HG02884 (cell line): ENCODE measurements around the gene ZNF423.
"Not testable (repeated sequence)": the region's sequence is repeated elsewhere in the genome, so short reads cannot be mapped to it uniquely, and the experiment has no call there.

Experiments used
- ATAC-seq: cut with Tn5 transposase; IDR thresholded peaks from one replicate; pipeline ENCODE4 v1.9.1; 2021; ENCODE audit warnings: mild to moderate bottlenecking, moderate library complexity; ENCODE audit not compliant: unreplicated experiment

Gene ZNF423

DNA sequence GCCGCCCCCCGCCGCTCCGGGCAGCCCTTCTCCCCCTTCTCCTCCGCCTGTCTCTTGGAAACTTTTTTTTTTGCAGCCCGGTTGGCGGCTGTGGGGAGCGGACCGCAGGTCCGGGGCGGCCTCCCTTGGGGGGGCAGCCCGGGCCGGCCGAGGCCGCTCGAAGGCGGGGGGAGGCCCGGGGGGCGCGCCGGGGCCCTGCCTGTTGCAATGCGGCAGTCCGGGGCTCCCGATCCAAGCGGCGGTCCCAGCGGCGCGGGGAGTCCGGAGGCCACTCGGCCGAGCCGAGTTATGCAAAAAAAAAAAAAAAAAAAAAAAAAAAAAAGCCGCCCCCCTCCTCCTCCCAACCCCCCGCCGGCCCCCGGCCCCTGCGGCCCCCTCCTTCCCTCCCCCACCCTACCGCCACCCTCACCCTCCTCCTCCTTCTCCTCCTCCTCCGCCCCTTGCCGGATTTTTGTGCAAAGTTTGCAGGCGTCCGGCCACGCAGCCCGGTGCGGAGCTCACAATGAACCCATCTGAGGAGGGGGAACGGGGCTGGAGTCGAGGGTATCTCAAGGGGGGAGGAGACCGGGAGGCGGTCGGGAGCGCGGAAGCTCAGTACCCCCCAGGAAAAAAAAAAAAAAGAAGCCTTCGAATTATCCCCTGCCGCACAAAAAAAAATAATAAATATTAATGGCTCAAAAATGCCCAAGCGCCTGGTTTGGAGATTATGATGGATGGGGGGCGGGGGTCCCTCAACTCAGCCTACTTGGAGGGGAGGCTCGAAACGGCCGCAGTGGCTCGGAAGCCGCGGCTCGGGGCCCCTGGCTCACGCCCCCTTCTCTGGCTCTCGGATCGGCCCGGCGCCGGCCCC is at the start of gene ZNF423:
ZNF423 (minus strand) TSS at position 291 of the 850 bp plus-strand sequence. CDS start 338 bp downstream, outside the sequence.
- no peak for ATAC-seq

DNA sequence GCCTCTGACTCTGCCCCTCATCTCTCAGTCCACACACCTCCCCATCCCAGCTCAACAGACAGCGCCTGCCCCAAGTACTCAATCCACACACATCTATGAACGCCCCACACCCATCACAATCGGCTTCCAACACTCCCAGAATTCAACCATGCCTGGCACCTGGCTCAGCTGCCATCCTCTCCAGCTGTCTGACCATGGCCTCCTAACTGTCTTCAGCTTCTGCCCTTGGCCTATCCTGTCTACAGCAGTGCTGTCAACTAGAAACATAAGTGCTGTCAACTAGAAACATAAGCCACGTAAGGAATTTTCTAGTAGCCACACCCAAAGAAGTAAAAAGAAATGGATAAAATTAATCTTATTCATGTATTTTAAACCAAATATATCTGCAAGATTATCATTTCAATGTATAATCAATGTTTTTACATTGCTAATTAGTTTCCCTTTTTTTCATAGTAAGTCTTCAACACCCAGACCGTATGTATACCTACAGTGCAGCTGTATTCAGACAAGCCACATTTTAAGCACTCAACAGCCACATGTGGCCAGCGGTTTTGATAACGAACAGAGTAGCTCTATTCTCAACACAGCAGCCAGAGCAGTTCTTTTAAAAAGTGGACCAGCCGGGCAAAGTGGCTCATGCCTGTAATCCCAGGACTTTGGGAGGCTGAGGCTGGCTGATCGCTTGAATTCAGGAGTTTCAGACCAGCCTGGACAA is 48.6 kb upstream of the ZNF423 start:
- no peak for ATAC-seq

DNA sequence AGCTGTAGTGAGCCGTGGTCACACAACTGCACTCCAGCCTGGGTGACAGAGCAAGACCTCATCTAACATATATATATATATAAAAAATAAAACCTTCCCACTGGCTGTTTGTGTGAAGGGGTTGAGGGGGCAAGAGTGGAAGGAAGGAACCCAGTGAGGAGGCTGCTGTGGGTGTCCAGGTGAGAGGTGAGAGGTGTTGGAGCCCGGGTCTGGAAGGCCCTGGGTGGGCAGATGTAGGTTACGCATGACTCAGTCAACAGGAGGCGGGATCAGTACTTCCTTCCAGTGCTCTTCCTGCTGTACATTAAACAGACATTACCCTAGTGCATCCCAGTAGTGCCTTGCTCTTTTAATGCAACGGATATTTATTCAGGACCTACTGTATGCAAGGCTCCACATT is 47.0 kb upstream of the ZNF423 start:
- no peak for ATAC-seq

DNA sequence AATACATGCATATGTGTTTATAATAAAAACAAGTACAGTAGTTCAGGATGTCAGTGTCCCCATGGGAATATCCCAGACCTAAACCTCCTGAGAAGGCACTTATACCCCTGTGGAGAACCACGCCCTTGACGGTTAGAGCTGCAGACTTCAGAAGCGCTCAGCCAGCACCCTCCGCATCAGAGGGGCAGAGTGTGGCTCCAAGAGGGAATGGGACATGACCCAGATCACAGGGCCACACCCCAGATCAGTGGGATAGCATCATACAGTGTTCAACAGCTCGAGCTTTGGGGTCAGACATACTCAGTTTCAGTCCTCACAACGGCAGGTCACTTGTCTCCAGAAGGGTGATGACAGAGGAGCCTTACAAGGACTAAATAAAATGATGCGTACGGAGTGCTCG is 45.8 kb upstream of the ZNF423 start:
- ATAC-seq, result no peak

DNA sequence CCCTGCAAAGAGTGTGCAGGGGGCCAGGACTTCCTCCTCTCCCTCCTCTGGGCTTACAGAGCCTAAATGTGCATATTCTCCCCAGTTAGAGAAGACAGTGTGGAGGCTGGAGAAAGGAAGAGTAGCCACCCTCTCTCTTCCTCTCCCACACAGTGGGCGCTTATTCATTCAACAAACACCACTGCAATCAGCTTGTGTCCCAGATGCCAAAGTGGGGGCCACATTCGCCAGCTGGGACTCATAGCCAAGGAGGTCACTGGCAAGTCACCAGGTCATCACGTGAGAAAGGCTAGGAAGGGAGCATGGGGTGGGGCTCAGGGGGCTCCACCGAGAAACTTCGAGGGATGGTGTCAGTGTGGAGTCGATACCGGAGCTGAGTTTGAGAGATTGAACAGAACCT is 45.0 kb upstream of the ZNF423 start:
- no peak for ATAC-seq

DNA sequence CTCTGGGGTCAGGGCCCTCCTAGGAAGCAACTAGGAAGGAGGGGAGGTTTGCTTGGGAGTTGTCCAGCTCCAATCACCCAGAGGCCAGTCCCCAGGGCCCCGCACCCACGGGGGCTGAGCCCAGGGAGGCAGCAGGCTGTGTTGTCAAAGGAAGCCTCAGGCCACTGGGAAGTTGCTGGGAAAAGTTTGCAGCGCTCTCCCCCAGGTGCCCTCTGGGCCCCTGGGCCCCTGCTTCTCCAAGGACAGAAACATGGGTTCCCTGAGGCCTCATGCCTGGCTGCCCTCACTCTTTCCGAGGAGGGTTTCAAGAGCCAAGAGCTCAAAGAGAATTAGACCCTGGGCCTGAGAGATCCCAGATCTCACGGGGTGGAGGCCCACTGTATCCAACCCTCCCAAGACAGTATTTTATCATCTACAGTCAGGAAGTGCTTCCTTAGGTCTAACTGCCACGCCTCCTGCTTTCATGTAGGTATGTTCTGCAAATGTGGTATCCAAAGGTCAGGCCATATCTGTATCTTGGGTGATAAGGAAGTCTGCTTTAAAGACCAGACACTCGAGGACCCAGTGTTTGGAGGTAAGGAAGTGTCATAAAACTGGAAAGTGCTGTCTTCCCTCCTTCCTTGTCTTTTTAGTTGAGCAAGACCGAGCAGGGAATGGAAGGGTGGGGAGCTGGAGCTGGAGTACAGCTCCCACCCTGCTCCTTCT is 44.2 kb upstream of the ZNF423 start:
- no peak for ATAC-seq

DNA sequence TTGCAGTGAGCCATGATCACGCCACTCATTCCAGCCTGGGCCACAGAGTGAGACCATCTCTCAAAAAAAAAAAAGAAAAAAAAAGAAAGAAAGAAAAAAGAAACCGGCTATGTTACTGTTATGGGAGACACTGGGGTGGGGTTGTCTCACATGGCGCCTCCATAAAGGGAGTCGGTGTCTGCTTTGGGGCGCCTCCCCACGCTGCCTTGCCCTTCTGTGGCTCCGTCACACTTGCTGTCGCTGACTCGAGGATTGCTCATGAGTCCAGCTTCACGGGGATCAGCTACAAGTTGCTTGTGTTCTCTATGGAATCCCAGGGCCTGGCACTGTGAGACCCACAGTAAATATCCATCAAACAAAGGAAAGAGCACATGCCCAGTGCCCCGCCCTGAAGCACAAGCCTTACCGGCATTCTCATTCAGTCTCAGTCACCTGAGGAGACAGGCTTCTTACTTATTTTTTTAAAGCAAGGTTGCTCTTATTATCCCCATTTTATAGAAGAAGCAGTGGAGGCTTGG is 40.6 kb upstream of the ZNF423 start:
- ATAC-seq, result no peak

DNA sequence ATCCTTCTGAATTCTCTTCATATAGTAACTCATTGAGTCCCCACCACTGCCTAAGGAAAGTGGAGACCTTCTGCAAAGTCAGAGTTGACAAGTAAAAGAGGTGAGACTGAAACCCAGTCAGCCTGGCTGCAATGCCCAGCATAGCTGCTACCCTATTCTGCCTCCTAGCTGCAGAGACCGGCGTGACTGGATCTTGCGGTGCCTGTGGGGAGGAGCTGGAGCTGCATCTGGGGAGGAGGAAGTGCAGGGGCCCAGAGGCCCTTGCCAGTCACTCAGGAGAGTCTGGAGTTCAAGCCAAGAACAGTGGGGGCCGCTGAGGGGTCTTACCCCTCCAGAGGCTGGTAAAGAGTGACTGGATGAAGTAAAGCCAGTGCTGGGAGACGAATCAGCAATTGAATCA is 35.0 kb upstream of the ZNF423 start:
- ATAC-seq, result no peak

DNA sequence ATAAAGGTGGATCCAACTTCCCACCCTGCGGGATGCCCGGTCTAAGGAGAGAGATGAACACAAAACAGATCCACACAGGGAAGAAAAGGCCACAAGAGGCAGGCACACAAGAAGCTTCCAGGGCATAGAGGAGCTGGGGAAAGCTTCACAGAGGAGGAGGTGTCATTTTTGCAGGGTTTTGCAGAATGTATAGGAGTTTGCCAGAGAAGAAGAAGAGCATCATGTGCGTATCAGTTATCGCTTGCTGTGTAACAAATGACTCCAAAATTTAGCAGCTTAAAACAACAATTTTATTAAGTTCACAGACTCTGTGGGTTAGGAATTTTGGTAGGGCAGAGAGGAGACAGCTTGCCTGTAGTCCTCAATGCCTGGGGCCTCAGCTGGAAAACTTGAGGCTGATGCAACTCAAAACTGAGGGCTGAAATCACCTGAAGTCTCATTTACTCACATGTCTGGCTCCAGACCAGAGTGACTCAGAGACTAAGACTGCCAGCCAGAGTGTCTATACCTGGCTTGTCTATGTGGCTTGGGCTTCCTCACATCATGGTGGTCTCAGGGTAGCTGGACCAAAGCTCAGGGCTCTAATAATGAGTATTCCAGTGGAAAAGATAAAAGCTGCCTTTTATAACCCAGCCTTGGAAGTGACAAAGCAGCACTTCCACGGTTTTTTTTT is 33.9 kb upstream of the ZNF423 start:
- ATAC-seq, result no peak

DNA sequence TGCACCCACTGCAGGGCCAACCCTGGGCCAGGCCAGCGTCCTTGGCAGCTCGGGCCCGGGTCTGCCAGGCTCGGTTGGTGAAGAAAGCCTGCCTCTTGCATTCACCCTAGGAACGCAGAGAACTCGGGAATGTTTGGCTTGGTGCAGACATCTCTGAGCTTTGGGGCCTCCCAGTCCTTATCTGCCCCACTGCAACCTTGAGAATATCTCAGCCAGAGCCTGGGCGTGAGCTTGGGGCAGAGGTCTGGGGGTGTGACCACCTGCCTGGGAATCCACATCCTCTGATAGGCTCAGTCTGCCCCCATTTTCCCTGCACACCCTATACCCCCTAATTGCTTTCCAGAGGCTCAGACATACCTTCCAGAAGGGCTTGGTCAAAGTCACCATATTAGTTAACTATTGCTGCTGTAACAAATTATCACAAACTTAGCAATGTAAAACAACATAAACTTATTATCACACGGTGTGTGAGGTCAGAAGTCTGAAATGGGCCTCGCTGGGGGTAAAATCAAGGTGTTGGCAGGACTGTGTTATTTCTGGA is 30.7 kb upstream of the ZNF423 start:
- no peak for ATAC-seq

DNA sequence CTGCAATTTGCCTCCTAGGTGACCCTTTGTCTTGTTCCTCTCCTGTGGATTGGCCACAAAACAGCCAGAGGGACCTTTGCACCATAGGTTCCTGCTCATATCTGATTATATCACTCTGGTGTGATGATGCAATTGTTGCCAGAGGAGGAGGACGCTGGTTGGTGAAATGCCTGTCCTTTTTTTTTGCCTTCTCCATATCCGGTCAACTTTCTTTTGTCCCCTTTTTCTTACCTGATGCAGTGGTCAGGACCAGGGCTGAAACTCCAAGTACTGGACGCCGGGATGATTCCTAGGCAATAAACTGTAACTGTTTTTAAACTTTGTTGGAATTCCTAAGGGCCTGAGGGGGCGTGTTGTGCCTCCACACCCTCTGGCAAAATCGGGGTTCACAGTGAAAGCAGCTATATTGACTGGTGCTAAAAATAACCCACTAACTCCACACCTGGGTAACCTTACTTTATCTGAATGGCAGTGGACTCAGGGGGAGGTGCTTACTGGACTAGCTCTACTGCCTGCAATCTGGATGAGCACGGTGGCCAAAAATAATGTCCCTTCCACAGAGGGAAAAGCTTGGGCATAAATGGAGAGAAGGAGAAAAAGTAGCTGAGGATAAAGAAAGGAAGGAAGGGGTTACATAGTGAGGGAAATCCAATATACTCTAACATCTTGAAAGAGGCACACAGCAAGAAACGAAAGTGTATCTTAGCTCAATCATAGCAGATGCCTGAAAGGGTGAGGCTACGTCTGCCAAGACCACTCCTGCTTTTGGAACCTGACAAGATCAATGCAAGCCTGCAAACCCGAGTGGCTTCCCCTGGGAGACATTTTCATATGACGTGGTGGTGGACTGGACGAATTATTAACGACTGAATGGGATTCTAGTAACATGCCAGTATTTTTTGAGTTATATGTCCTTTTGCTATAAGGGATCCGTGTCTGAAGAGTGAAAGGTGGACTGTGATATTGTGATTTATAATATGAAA is 28.4 kb upstream of the ZNF423 start:
- ATAC-seq, result no peak

DNA sequence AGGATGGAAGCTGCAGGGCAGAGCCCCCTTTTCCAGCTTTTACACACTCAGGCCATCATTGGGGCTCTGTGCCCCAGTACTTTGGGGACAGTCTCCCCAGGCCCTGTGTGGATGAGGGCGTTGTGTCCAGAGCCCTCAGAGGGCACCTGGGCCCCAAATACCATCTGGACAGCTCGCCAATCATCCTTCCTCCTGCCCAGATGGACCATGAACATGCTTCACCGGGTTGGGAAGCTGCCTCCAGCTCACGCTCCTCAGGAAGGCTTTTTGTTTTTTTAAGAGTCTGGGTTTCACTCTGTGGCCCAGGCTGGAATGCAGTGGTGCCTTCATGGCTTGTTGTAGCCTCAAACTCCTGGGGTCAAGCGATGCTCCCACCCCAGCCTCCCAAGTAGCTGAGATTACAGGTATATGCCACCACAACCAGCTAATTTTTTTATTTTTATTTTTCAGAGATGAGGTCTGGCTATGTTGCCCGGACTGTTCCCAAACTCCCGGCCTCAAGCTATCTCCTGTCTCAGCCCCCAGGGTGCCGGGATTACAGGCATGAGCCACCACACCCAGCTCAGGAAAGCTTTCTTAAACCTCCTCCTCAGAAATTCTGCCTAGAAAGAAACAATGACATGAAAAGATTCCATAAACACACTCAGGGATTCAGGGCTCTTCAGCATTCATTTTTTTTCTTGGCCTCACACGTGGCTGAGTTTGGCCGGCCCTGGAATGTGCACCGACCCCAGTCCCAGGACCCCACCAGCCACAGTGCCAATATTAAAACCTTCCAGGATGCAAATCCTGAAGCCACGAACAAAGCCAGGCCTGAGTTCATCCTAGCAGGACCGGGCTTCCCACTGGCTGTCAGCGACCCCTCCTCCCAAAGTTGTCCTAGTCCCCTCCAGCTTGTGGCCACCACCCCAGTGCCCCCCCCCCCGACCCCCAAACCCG is 27.4 kb upstream of the ZNF423 start:
- ATAC-seq, result no peak

DNA sequence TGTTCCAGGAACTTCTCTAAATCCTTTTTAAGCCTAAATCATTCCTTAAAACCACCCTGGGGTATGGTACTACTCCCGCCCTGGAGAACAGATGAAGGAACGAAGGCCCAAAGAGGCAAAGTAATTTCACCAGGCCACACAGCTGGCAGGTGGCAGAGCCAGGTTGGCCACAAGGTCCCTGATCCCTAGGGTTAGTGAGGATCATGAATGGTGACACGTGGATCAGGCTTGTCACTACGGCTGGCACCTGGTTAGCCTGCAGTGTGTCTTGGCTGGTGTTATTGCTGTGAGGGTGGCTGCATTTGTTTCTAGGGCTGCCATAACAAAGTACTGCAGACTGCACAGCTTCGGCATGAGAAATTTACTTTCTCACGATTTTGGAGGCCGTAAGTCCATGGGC is 26.0 kb upstream of the ZNF423 start:
- no peak for ATAC-seq

DNA sequence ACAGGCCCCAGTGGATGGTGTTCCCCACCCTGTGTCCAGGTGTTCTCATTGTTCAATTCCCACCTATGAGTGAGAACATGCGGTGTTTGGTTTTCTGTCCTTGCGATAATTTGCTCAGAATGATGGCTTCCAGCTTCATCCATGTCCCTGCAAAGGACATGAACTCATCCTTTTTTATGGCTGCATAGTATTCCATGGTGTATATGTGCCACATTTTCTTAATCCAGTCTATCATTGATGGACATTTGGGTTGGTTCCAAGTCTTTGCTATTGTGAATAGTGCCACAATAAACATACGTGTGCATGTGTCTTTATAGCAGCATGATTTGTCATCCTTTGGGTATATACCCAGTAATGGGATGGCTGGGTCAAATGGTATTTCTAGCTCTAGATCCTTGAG is 22.6 kb upstream of the ZNF423 start:
- ATAC-seq, result not testable (repeated sequence)

DNA sequence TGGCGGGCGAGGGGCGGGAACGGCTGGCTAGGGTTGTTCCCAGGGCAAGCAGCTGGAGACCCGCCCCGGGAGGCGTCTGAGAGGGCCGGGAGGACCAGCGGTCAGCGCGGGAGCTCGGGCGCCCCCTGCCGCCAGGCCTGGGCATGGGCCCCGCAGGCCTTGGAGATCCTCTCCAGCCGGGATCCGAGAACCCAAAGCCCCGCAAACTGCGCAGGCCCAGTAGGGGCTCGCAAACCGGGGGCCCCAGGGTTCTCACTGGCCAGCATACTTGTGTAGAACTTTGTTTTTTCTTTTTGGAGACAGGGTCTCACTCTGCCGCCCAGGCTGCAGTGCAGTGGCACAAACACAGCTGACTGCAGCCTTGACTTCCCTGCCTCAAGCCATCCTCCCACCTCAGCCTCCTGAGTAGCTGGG is 20.8 kb upstream of the ZNF423 start:
- no peak for ATAC-seq

DNA sequence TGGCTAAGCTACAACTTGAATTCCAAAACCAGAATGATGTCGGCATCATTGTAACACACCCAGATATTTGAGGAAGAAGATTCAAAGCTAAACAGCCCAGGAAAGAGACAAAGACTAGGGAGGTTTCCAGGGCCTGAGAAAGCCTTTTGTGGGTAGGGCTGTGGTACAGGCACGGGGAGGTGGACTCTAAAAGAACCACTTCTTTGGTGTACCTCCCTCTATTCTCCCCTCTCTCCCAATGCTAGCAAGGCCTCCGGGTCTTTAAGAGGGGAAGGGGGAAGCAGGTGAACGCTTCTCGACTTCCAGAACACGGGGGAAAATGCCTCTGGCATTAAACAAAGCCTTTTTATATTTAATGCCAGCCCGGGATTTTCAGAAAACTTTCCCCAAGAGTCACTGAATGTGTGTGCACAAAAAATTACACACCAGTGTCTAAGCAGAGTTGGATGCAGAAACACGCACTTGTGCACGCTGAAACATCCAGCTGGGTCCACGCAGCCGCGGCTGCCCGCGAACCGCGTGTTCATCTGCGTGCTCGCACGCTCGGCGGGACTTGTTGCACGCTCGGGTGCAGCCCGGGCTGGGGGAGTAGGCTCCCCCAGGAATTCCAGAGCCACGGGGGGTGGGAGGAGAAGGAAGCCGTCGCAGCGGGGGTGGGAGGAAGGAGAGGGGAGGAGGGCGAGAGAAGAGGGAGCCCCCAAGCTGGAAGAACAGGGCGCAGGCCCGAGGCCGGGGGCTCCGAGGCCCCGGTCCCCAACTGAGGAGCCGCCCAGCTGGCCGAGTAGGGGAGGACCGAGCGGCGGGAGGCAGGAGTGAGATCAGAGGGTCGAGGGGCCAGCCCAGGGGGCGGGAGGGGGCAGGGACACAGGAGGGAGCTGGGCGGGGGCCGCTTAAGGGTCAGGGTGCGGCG is 20.1 kb upstream of the ZNF423 start:
- ATAC-seq, result no peak

DNA sequence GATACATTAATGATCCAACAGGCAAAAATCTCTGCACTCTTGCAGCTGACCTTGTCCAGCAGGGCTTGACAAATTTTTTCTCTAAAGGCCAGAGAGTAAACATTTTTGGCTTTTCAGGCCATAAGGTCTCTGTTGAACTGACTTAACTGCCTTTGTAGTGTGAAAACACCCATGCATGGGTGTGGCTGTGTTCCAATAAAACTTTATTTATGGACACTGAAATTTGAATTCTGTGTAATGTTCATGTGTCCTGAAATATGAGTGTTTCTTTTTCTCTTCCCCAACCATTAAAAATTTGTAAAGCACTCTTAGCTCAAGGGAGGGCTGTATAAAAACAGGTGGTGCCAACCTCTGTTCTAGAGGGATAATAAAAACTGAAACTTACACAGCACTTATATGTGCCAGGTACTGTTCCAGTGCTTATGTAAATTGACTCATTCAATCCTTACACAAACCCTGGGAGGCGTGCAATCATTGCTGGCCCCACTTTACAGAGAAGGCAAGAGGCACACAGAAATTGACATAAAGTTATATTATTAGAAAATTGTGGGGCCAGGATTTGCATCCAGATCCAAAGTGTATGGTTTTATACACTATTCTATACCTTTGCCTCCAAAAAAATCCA is 18.8 kb upstream of the ZNF423 start:
- no peak for ATAC-seq
